ENCODE data around the gene RAB8A. TPM values are rescaled to one million over a fixed set of nuclear protein-coding genes. Genes with fewer than 3 reads are reported as not detected.

RAB8A gene
- total RNA-seq, 1 experiment from 2014 or later: 103 TPM

- Histone ChIP-seq H3K56ac (ENCODE audit: insufficient read length, low read depth, low read length) (no peak overlapping the region), H3K23me2 (ENCODE audit: insufficient read length, low read depth, low read length, poor library complexity, severe bottlenecking) (no peaks in the 10 kb centered on the region), H3K4ac (ENCODE audit: low read depth, low read length) (no peak overlapping the region), H3K27ac (ENCODE audit: insufficient read length, low read depth, low read length) (no peak overlapping the region), H3K23ac (ENCODE audit: insufficient read length, low read depth, low read length) (no peak overlapping the region), H3K9me3 (ENCODE audit: control insufficient read depth, low read depth, low read length) (no peaks in the 10 kb centered on the region), H2BK120ac (ENCODE audit: low read depth, low read length, poor library complexity, severe bottlenecking) (no peak overlapping the region), H3K27me3 (ENCODE audit: insufficient read depth, low read length) (no peaks in the 10 kb centered on the region), H3K79me2 (ENCODE audit: insufficient read depth, low read length) (no peaks in the 10 kb centered on the region), H4K20me1 (ENCODE audit: control insufficient read depth, insufficient read depth, insufficient read length) (no peaks in the 10 kb centered on the region), H3K18ac (ENCODE audit: insufficient read length, low read depth, low read length) (no peak overlapping the region), H3K4me1 (ENCODE audit: insufficient read depth, low read length) (no peaks in the 10 kb centered on the region), H3T11ph (ENCODE audit: low read length) (no peak overlapping the region), H2AK5ac (ENCODE audit: insufficient read length, low read length) (no peak overlapping the region), H4K91ac (ENCODE audit: insufficient read length, low read depth, low read length) (no peak overlapping the region), H2BK5ac (ENCODE audit: insufficient read length, low read length) (no peak overlapping the region), H2BK15ac (ENCODE audit: low read depth, low read length) (no peak overlapping the region), H2AFZ (ENCODE audit: low read length) (no peak overlapping the region), H2BK20ac (ENCODE audit: low read depth, low read length, poor library complexity, severe bottlenecking) (no peak overlapping the region), H3K14ac (ENCODE audit: insufficient read depth, low read length) (no peak overlapping the region), H3K9ac (ENCODE audit: extremely low read depth, insufficient read length, low read length) (no peak overlapping the region), H4K8ac (replicated peaks; ENCODE audit: insufficient read length, low read depth, low read length) (no peak overlapping the region), H2BK12ac (ENCODE audit: insufficient read length, low read depth, low read length) (no peak overlapping the region), H4K5ac (ENCODE audit: insufficient read length, low read depth, low read length) (no peak overlapping the region), H3K4me2 (ENCODE audit: insufficient read depth, insufficient read length, low read length) (no peak overlapping the region), H3K79me1 (ENCODE audit: insufficient read depth, low read depth, low read length, poor library complexity, severe bottlenecking) (no peaks in the 10 kb centered on the region)
- no peak for DNase-seq
- Mint-ChIP-seq H3K4me3 (no peak overlapping the region), H3K9me3 (no peaks in the 10 kb centered on the region; a peak in 1 of 5 replicates), H3K4me1 (no peaks in the 10 kb centered on the region), H3K27ac (no peak overlapping the region), H3K27me3 (ENCODE audit: low read depth) (peaks cover 1% of the 10 kb centered on the region; the same call in 1 of the 2 replicates), H3K36me3 (ENCODE audit: insufficient read depth in 1 of 3, low read depth in 3 of 3) (peaks cover 0 to 2% (median 0%) of the 10 kb centered on the region in 3 experiments; a peak in 1 of 7 replicates)
- no peak for TF ChIP-seq CTCF (conservative IDR thresholded peaks at IDR 0.05)
- no CpG with 5 or more reads among the region's 8 CpGs for WGBS (ENCODE audit: extremely low coverage, insufficient read length, low lambda C conversion rate)
Measured at GRCh38 chr19:16154557-16154956, 42.9 kb downstream of the RAB8A start.

All from H9 (cell line).